Esophagus squamous epithelium (tissue), 4 donors: ENCODE measurements around the gene CDKN1B.

ENCODE experiments used
- POLR2A ChIP-seq, 4 donors: fragments of 450-650 bp; IDR thresholded peaks; one replicate each; pipeline ENCODE4 v1.6.1; 2017; ENCODE audit warnings: antibody characterized with exemption in 4 of 4, mild to moderate bottlenecking in 4 of 4, moderate library complexity in 3 of 4
- TF ChIP-seq, protein P1 (sequence below), 6 experiments: fragments of 450-650 bp in 4 of 6; fragments of 200-600 bp in 2 of 6; sonication (generic) in 2 of 6; IDR thresholded peaks; one replicate each; pipeline ENCODE4 v1.5.1; 2016 to 2019; ENCODE audit warnings: antibody characterized with exemption in 6 of 6, mild to moderate bottlenecking in 4 of 6, moderate library complexity in 4 of 6

DNA sequence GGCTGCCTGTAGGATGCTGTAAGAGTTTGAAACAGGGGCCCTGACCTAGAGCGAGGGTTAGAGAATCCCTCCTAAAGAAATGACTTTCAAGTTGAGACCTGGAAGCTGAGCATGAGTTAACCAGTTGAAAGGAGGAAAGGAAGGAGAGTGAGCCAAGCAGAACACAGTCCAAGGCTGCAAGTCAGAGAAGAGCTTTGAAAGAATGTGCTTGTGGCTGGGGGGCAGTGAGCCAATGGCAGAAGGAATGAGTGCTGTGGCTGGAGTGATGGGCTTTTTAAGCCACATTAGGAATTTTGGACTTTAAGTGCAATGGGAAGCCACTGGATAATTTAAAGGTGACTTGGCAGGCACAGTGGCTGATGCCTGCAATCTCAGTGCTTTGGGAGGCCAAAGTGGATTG lies 18.1 kb downstream of the CDKN1B start:
- TF ChIP-seq, protein P1, sequence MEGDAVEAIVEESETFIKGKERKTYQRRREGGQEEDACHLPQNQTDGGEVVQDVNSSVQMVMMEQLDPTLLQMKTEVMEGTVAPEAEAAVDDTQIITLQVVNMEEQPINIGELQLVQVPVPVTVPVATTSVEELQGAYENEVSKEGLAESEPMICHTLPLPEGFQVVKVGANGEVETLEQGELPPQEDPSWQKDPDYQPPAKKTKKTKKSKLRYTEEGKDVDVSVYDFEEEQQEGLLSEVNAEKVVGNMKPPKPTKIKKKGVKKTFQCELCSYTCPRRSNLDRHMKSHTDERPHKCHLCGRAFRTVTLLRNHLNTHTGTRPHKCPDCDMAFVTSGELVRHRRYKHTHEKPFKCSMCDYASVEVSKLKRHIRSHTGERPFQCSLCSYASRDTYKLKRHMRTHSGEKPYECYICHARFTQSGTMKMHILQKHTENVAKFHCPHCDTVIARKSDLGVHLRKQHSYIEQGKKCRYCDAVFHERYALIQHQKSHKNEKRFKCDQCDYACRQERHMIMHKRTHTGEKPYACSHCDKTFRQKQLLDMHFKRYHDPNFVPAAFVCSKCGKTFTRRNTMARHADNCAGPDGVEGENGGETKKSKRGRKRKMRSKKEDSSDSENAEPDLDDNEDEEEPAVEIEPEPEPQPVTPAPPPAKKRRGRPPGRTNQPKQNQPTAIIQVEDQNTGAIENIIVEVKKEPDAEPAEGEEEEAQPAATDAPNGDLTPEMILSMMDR (IDR thresholded peaks at IDR 0.05) = no peak
- TF ChIP-seq POLR2A (IDR thresholded peaks at IDR 0.05) = no peak
